ENCODE results near the gene SLC44A2. TPM values are rescaled to one million over a fixed set of nuclear protein-coding genes. Genes with fewer than 3 reads are reported as not detected.

The SLC44A2 gene
- total RNA-seq, 1 donor from 2014 or later = 129 TPM

DNA sequence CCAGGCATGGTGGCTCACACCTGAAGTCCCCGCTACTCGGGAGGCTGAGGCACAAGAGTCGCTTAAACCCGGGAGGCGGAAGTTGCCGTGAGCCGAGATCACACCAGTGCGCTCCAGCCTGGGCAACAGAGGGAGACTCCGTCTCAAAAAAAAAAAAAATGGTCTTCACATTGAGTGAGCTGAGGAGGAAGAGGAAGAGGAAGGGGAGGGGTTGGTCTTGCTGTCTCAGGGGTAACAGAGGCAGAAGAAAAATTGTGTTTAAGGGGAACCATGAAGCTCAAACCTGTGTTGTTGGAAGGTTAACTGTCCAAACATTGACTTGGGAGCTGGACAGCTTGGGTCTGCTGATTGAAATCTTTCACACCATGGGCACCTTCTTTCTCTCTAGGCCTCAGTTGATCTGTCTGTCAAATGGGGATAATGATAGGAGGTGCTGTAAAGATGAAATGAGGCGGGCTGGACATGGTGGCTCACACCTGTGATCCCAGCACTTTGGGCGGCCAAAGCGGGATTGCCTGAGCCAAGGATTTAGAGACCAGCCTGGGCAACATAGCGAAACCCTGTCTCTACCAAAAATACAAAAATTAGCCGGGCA, 9.8 kb upstream of the SLC44A2 start:
- no peak for DNase-seq (ENCODE audit: extremely low read depth, low read depth, low spot score)

- DNase-seq (ENCODE audit: extremely low read depth, low read depth, low spot score) = no peak
Observed at GRCh38 chr19:10617409-10618121, 7.8 kb upstream of the SLC44A2 start.

- DNase-seq (ENCODE audit: extremely low read depth, low read depth, low spot score) = no peak
Observed at GRCh38 chr19:10618846-10619245, 6.5 kb upstream of the SLC44A2 start.

DNA sequence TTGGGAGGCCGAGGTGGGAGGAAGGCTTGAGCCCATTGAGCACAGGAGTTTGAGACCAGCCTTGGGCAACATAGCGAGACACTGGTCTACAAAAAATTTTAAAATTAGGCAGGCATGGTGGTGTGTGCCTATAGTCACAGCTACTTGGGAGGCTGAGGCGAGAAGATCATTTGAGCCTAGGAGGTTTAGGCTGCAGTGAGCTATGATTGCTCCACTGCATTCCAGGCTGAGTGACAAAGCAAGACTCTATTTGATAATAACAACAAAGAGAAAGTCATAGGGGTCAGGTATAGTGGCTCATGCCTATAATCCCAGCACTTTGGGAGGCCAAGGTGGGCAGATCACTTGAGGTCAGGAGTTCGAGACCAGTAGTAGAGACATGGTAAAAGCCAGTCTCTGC, 4.6 kb upstream of the SLC44A2 start:
- DNase-seq (ENCODE audit: extremely low read depth, low read depth, low spot score) = no peak

GRCh38 chr19:10621966-10622365, 3.4 kb upstream of the SLC44A2 start:
- no peak for DNase-seq (ENCODE audit: extremely low read depth, low read depth, low spot score)

- no peak for DNase-seq (ENCODE audit: extremely low read depth, low read depth, low spot score)
Observed at GRCh38 chr19:10624585-10624984, 768 bp upstream of the SLC44A2 start.

DNA sequence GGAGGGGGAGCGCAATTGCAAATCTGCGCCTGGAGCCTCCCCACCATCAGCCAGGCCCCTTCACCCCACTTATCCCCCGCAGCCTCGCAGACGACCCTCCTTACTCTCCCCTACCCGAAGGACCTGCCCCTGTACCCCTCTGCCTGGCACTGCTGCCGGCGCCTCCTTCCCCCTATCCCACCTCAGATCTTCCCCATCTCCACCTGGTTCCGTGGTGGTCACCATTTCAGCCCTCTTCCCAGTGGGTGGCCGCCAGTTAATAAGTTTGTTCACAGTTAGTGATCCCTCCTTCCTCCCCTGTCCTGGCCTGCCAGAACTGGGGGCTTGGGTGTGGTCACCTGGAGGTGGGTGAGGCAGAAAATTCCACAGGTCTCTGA, 397 bp downstream of the SLC44A2 start:
- no peak for DNase-seq (ENCODE audit: extremely low read depth, low read depth, low spot score)

DNA sequence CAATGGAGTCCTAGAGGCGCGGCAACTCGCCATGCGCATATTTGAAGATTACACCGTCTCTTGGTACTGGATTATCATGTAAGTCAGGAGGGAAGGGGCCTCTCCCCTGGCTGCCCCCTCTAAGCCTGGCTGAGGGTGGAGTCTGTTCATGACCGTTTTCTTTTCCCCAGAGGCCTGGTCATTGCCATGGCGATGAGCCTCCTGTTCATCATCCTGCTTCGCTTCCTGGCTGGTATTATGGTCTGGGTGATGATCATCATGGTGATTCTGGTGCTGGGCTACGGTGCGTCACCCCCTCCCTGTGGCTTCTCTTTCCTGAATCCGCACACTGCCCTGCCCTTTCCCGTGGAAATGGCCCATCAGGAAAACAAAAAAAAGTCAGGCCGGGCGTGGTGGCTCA, 6.5 kb downstream of the SLC44A2 start:
- no peak for DNase-seq (ENCODE audit: extremely low read depth, low read depth, low spot score)

DNA sequence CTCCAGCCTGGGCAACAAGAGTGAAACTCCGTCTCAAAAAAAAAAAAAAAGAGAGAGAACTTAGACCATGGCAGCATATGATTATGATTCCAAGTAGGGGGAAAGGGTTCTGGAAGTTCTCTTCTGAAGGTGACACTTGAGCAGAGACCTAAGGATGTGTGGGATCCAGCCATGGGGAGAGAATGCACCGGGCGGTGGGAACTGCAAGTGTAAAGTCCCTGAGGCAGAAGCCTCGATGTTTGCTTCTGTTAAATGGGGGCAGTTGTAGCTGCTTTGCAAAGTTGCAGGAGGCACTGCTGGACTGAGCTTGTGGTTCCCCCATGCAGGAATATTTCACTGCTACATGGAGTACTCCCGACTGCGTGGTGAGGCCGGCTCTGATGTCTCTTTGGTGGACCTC, 9.1 kb downstream of the SLC44A2 start:
- DNase-seq (ENCODE audit: extremely low read depth, low read depth, low spot score) = no peak

- DNase-seq (ENCODE audit: extremely low read depth, low read depth, low spot score) = no peak
Observed at GRCh38 chr19:10634963-10635362, 9.6 kb downstream of the SLC44A2 start.

DNA sequence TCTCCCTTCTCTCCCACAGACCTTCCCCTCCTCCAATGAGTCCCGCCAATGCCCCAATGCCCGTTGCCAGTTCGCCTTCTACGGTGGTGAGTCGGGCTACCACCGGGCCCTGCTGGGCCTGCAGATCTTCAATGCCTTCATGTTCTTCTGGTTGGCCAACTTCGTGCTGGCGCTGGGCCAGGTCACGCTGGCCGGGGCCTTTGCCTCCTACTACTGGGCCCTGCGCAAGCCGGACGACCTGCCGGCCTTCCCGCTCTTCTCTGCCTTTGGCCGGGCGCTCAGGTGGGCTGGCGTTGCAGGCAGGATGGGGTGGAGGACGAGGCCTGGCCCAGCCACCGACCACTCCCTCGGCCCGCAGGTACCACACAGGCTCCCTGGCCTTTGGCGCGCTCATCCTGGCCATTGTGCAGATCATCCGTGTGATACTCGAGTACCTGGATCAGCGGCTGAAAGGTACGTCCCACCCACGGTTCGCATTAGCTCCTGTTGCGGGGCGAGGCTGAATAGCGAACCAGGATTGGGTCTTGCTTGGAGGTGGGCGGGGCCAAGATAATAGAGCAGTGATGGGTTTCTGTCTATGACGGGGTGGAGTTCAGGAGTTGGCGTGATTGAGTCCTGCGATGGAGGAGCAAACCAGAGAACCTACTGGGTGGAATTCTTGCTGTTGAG, 11.1 kb downstream of the SLC44A2 start:
- no peak for DNase-seq (ENCODE audit: extremely low read depth, low read depth, low spot score)

DNA sequence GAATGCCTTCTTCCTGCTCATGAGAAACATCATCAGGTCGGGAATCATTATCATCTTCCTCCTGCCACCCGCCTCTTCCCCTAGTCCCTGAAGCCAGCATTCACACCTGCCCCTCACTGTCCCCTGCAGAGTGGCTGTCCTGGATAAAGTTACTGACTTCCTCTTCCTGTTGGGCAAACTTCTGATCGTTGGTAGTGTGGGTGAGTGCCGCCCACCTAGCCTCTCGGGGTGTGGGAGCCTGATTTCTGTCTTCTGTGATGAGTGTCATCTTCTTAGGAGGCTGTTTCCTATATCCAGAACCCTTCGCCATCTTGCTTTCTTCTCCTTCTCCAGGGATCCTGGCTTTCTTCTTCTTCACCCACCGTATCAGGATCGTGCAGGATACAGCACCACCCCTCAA, 12.5 kb downstream of the SLC44A2 start:
- no peak for DNase-seq (ENCODE audit: extremely low read depth, low read depth, low spot score)

DNA sequence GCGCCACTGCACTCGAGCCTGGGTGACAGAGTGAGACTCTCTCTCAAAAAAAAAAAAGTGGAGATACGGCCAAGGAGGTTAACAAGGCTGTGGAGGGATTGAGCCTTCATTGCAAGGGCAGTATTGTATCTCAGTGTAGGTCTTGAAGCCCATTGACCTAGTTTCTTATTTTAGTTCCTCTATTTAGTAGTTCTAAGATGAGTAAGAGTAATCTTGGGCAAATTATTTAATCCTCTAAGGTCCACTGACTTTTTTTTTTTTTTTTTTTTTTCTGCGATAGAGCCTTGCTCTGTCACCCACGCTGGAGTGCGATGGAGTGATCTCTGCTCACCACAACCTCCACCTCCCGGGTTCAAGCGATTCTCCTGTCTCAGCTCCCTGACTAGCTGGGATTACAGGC, 14.5 kb downstream of the SLC44A2 start:
- DNase-seq (ENCODE audit: extremely low read depth, low read depth, low spot score) = no peak

- no peak for DNase-seq (ENCODE audit: extremely low read depth, low read depth, low spot score)
Observed at GRCh38 chr19:10640361-10640760, 15.0 kb downstream of the SLC44A2 start.

- no peak for DNase-seq (ENCODE audit: extremely low read depth, low read depth, low spot score)
Observed at GRCh38 chr19:10641248-10641647, 15.9 kb downstream of the SLC44A2 start.

- DNase-seq (ENCODE audit: extremely low read depth, low read depth, low spot score) = no peak
Observed at GRCh38 chr19:10642473-10643171, 17.3 kb downstream of the SLC44A2 start.

GRCh38 chr19:10643172-10643967, 18.0 kb downstream of the SLC44A2 start:
- DNase-seq (ENCODE audit: extremely low read depth, low read depth, low spot score) = no peak

DNA sequence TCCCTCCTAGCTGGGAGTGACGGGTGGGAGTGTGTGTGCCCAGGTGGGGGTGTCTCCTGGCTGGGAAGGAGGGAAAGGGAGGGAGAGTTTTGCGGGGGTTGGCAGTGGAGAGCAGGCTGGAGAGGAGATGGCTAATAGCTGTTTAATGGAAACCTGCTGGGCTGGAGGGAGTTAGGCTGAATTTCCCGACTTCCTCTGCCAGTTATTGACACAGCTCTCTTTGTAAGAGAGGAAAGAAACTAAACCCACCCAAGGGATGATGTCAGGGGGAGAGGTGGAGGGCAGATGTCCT, 18.6 kb downstream of the SLC44A2 start:
- DNase-seq (ENCODE audit: extremely low read depth, low read depth, low spot score) = no peak

GRCh38 chr19:10644260-10645007, 19.1 kb downstream of the SLC44A2 start:
- DNase-seq (ENCODE audit: extremely low read depth, low read depth, low spot score) = no peak

DNA sequence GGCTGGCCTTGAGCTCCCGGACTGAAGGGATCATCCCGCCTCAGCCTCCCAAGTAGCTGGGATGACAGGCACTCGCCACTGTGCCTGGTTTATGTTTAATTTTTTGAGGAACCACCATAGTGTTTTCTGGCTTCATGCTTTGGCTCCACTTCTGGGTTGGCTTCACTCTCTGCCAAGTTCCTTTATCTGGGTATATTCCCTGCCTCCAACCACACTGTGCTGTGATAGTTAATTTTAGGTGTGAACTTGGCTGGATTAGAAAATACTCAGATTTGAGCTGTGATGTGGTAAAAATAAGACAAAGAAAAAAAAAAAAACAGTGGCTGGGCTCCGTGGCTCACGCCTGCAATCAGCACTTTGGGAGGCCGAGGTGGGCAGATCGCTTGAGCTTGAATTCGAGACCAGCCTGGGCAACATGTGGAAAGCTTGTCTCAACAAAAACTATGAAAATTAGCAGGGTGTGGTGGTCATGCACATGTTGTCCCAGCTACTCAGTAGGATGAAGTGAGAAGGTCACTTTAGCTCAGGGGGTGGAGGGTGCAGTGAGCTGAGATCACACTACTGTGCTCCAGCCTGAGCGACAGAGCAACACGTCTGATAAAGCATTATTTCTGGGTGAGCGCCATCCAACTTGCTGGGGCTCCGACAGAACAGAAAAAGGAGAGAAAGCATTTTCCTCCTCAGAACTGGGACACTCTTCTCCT, 21.3 kb downstream of the SLC44A2 start:
- no peak for DNase-seq (ENCODE audit: extremely low read depth, low read depth, low spot score)
